Upper lobe of right lung (tissue), 1 donor: ENCODE results near the gene ABLIM3. TPM values are rescaled to one million over a fixed set of nuclear protein-coding genes. Genes with fewer than 3 reads are reported as not detected.

ENCODE experiments used
- ATAC-seq: fragments of 200-7000 bp; cut with Tn5 transposase; one replicate; pipeline ENCODE4 v1.9.1; 2020; ENCODE audit warnings: mild to moderate bottlenecking, moderate library complexity
- DNase-seq: peaks from one replicate; pipeline ENCODE4 v3.0.0-alpha.2; 2020
- H3K27ac ChIP-seq: fragments of 200-600 bp; one replicate; pipeline ENCODE4 v1.8.0; 2022
- H3K27me3 ChIP-seq: fragments of 200-600 bp; one replicate; pipeline ENCODE4 v1.8.0; 2022; ENCODE audit warnings: mild to moderate bottlenecking
- H3K36me3 ChIP-seq: fragments of 200-600 bp; one replicate; pipeline ENCODE4 v1.8.0; 2022
- H3K4me1 ChIP-seq: fragments of 200-600 bp; one replicate; pipeline ENCODE4 v1.8.0; 2022
- H3K4me3 ChIP-seq: fragments of 200-600 bp; one replicate; pipeline ENCODE4 v1.8.0; 2022; ENCODE audit warnings: mild to moderate bottlenecking
- H3K9me3 ChIP-seq: fragments of 200-600 bp; one replicate; pipeline ENCODE4 v1.8.0; 2022
- CTCF ChIP-seq: fragments of 200-600 bp; IDR thresholded peaks from one replicate; pipeline ENCODE4 v1.8.0; 2022; ENCODE audit warnings: antibody characterized with exemption
- intact Hi-C: fragments of 100-400 bp; cut with DNase I; formaldehyde crosslinking; loops from one replicate; pipeline ENCODE4 v1.11.0; 2022
- total RNA-seq: library from RNA; stranded (reverse); fragmentation: NEBNext Ultra II Directional; extraction: Animal tissue kit (Norgen Biotek cat#: 25700); gene quantifications from one replicate; pipeline ENCODE4 v1.2.1, GENCODE V29; 2021
- donor health status: DM: no; HTN: yes; CAD: no; lungs with severe emphysema.

The ABLIM3 gene
- total RNA-seq, 1 donor from 2014 or later = 31.9 TPM

GRCh38 chr5:149240354-149240998, 99.2 kb downstream of the ABLIM3 start:
- Histone ChIP-seq H3K36me3 (peaks cover 3% of the 10 kb centered on the region), H3K9me3 (no peaks in the 10 kb centered on the region), H3K4me1 (no peaks in the 10 kb centered on the region), H3K27ac (no peak overlapping the region), H3K27me3 (no peaks in the 10 kb centered on the region), H3K4me3 (no peak overlapping the region)
- intact Hi-C loops = no loop called here
- TF ChIP-seq CTCF = no peak
- DNase-seq (peak; percentile 68), ATAC-seq (peak; percentile 57)

GRCh38 chr5:149242339-149242738, 101.0 kb downstream of the ABLIM3 start:
- Histone ChIP-seq H3K27me3 (no peaks in the 10 kb centered on the region), H3K4me3 (no peak overlapping the region), H3K36me3 (no peaks in the 10 kb centered on the region), H3K9me3 (no peaks in the 10 kb centered on the region), H3K4me1 (no peaks in the 10 kb centered on the region), H3K27ac (no peak overlapping the region)
- DNase-seq (no peak), ATAC-seq (no peak)
- intact Hi-C loops = no loop called here
- no peak for TF ChIP-seq CTCF

DNA sequence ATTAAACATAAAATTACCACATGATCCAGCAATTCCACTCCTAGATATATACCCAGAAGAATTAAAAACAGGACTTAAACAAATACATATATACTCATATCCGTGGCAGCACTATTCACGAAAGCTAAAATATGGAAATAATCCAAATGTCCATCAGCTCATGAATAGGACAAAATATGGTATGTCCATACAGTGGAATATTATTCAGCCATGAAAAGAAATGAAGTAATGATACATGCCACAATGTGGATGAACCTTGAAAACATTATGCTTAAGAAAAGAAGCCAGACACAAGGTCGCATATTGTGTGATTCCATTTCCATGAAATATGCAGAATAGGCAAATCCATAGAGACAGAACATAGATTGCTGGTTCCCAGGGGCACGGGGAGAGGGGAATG, 105.6 kb downstream of the ABLIM3 start:
- ATAC-seq (no peak), DNase-seq (no peak)
- H3K27ac ChIP-seq = no peak overlapping the region
- H3K9me3 ChIP-seq = no peaks in the 10 kb centered on the region
- H3K36me3 ChIP-seq = peaks cover 7% of the 10 kb centered on the region
- intact Hi-C loops = no loop called here
- no peak overlapping the region for H3K4me3 ChIP-seq
- H3K27me3 ChIP-seq = no peaks in the 10 kb centered on the region
- no peaks in the 10 kb centered on the region for H3K4me1 ChIP-seq
- no peak for TF ChIP-seq CTCF

DNA sequence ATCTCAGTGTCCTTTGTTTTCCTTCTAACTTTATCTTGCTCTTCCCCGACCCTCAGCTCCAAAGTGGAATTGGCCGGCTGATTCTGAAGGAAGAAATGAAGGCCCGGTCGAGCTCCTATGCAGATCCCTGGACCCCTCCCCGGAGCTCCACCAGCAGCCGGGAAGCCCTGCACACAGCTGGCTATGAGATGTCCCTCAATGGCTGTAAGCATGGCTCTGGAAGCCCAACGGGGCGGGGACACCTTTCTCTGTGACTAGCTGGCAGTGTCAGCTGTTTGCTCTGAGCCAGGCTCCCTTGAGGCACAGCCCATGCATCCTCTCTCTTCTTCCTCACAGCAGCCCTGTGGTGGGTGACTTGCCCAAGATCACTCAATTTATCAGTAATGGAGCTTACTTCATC, 106.4 kb downstream of the ABLIM3 start:
- Histone ChIP-seq H3K27me3 (no peaks in the 10 kb centered on the region), H3K4me1 (no peaks in the 10 kb centered on the region), H3K9me3 (no peaks in the 10 kb centered on the region), H3K4me3 (no peak overlapping the region), H3K27ac (no peak overlapping the region), H3K36me3 (peaks cover 15% of the 10 kb centered on the region)
- no peak for ATAC-seq
- no peak for TF ChIP-seq CTCF
- no peak for DNase-seq
- intact Hi-C loops = no loop called here

GRCh38 chr5:149251546-149251945, 110.3 kb downstream of the ABLIM3 start:
- intact Hi-C loops = no loop called here
- H3K36me3 ChIP-seq = peaks cover 17% of the 10 kb centered on the region

More at GRCh38 chr5:149251546-149251945, 110.3 kb downstream of the ABLIM3 start:
- Histone ChIP-seq H3K27ac (no peak overlapping the region), H3K4me3 (no peak overlapping the region), H3K27me3 (no peaks in the 10 kb centered on the region), H3K9me3 (no peaks in the 10 kb centered on the region), H3K4me1 (no peaks in the 10 kb centered on the region)
- DNase-seq (no peak), ATAC-seq (no peak)
- TF ChIP-seq CTCF = no peak
